HG02885 (cell line): Measurements from ENCODE around the gene PRUNE1.

Experiments used
- ATAC-seq: cut with Tn5 transposase; IDR thresholded peaks from one replicate; pipeline ENCODE4 v1.9.1; 2021; ENCODE audit warnings: mild to moderate bottlenecking; ENCODE audit not compliant: unreplicated experiment, poor library complexity

PRUNE1 gene

GRCh38 chr1:151047925-151048644 lies 39.8 kb downstream of the PRUNE1 start:
- ATAC-seq: peak; percentile 59

GRCh38 chr1:151048645-151049032 lies 40.4 kb downstream of the PRUNE1 start:
- no peak for ATAC-seq

- ATAC-seq: no peak
Measured at GRCh38 chr1:151049458-151049857, 41.2 kb downstream of the PRUNE1 start.

GRCh38 chr1:151050051-151050688 lies 41.9 kb downstream of the PRUNE1 start:
- no peak for ATAC-seq

- ATAC-seq: no peak
Measured at GRCh38 chr1:151051356-151052009, 43.2 kb downstream of the PRUNE1 start.

- no peak for ATAC-seq
Measured at GRCh38 chr1:151054971-151055547, 46.8 kb downstream of the PRUNE1 start.

- ATAC-seq: no peak
Measured at GRCh38 chr1:151055581-151055980, 47.3 kb downstream of the PRUNE1 start.

GRCh38 chr1:151056149-151056548 lies 47.9 kb downstream of the PRUNE1 start:
- ATAC-seq: no peak

- no peak for ATAC-seq
Measured at GRCh38 chr1:151058692-151059091, 50.4 kb downstream of the PRUNE1 start.

GRCh38 chr1:151059109-151060006 lies 51.1 kb downstream of the PRUNE1 start, which contains the start of gene CDC42SE1:
Gene CDC42SE1 (minus strand): TSS chr1:151059622. CDS start chr1:151055730, 3,892 bp downstream.
- peak; percentile 85 for ATAC-seq

GRCh38 chr1:151060007-151060656 lies 51.9 kb downstream of the PRUNE1 start, which contains the start of gene MLLT11:
Gene MLLT11 (plus strand): TSS chr1:151060397. CDS start chr1:151067225, 6,828 bp downstream.
- no peak for ATAC-seq

GRCh38 chr1:151060657-151061421 lies 52.6 kb downstream of the PRUNE1 start:
- no peak for ATAC-seq

GRCh38 chr1:151061704-151062103 lies 53.5 kb downstream of the PRUNE1 start:
- no peak for ATAC-seq

- no peak for ATAC-seq
Measured at GRCh38 chr1:151062741-151063371, 54.6 kb downstream of the PRUNE1 start.

GRCh38 chr1:151065089-151065645 lies 56.9 kb downstream of the PRUNE1 start:
- no peak for ATAC-seq

- no peak for ATAC-seq
Measured at GRCh38 chr1:151067185-151067584, 58.9 kb downstream of the PRUNE1 start.

GRCh38 chr1:151069103-151069486 lies 60.8 kb downstream of the PRUNE1 start:
- no peak for ATAC-seq
